NCI-H345 treated with DMSO at 0.1 percent for 48 hours (cell line): ENCODE measurements around the gene GRAP.
"Not testable (repeated sequence)": the region's sequence is repeated elsewhere in the genome, so short reads cannot be mapped to it uniquely, and the experiment has no call there.

Experiments used
- DNase-seq: peaks from one replicate; lab custom pipeline; 2025; ENCODE audit not compliant: unreplicated experiment; lab: John Stamatoyannopoulos, UW

Gene GRAP

GRCh38 chr17:19043032-19043431 is 3.7 kb downstream of the GRAP start:
- DNase-seq: not testable (repeated sequence)

GRCh38 chr17:19042369-19042768 is 4.4 kb downstream of the GRAP start:
- not testable (repeated sequence) for DNase-seq

GRCh38 chr17:19041871-19042270 is 4.9 kb downstream of the GRAP start:
- DNase-seq: not testable (repeated sequence)

GRCh38 chr17:19040350-19040749 is 6.4 kb downstream of the GRAP start:
- not testable (repeated sequence) for DNase-seq

DNA sequence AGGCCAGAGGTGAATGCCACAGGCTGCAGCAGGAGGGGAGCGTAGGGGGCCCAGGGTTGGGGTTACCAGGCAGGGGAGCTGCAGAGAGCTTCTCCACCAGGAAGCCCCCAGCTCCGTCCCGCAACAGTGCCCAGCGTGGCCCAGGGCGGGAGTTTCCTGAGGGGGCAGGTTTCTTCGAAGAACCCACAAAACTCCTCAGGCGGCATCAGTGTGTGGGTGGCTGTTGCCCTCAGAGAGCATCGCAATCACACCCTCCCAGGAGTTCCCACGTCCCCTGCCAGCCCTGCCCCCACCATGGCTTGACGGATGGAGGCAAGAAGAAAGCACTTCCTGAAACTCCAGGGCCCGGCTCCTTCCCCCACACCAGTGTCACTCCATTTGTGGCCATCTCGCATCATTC is 8.0 kb downstream of the GRAP start:
- not testable (repeated sequence) for DNase-seq

DNA sequence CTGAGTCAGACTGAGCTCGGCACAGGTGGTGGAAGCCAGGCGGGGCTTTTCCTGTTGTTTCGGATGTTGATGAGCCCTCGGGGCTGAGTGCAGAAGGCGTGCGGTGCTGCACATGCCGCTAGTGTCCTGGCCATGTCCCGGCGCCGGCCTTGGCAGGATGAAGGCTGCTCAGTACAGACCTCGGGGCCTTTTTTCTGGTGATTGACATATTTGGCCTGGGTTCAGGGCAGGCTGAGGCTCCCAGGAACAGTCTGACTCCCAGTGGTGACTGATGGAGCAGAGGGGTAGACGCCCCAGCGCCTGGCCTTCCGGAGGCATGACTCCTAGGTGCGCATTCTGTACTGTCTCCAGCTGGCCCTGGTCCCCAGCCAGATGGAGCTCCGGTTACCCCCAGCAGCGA is 8.8 kb downstream of the GRAP start:
- DNase-seq: not testable (repeated sequence)

- not testable (repeated sequence) for DNase-seq
Observed at GRCh38 chr17:19037547-19037946, 9.2 kb downstream of the GRAP start.

DNA sequence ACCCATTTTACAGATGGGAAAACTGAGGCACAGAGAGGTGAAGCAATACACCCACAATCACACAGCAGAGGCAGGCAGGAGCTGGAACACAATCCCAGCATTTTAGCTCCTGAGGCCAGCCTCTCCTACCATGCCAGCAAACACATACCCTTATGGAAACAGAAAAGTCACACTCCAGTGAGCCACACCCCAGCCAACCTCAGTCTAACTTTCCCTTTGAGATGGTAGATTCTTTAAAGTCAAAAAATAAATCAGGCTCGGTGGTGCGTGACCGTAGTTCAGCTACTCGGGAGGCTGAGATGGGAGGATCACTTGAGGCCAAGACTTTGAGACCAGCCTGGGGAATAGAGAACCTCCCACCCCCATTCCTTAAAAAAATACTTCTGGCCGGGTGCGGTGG is 10.6 kb downstream of the GRAP start:
- DNase-seq: not testable (repeated sequence)

DNA sequence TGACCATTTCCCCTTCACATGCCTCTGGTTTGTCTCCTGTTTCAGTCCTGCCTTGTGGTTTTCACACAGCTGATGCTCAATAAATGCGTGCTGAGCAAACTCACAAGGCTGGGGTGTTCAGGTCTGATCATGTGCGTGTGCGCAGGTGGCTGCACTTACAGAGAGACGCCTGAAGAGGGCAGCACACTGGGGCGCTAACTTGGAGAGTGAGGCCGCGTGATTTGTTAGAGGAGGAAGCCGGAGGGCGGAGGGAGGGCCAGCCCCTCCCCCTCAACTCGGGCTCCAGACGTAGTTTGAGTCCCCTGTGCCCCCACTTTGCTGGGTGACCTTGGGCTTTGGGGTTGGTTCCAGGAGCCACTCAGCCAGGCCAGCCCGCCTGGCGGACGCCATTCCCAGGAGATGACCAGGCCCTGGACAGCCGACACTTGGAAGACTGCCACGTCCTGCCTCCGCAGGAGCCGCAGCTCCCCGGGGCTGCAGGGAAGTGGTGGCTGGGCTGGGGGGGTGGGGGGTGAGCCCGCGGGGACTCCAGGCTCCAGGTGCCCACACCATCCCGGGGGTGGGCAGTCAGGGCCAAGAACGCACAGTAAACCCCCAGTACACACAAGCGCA is 14.3 kb downstream of the GRAP start:
- not testable (repeated sequence) for DNase-seq

GRCh38 chr17:19031729-19032128 is 15.0 kb downstream of the GRAP start:
- DNase-seq: not testable (repeated sequence)

DNA sequence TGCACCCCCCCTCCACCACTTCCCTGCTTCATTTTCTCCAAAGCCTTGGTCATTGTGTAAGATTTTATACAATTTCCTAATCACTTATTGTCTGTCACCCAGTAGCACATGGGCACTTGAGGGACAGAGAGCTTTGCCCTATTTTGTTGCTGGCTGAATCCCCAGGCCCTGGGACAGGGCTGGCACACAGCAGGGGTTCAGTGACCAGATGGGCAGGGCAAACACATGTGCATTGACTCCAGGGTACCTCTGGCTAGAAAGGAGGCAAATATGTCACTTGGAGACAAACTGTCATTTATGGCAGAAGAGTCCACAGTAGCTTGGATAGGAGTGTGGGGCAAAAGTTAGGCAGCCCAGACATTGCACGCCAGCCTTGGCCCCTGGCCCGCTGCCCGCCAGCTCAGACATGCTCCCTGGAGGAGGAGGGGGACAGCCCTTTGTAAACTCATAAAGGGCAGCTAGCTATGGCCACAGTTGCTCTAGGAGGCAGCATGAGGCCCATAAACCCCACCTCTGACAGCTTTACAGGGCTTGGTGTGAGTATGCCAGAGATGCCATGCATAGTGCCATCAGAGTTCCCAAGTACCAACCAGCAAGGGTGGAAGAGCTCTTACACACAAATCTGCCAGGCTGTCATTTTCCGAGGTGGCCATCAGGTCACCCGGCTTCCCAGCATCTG is 15.8 kb downstream of the GRAP start:
- DNase-seq: not testable (repeated sequence)

DNA sequence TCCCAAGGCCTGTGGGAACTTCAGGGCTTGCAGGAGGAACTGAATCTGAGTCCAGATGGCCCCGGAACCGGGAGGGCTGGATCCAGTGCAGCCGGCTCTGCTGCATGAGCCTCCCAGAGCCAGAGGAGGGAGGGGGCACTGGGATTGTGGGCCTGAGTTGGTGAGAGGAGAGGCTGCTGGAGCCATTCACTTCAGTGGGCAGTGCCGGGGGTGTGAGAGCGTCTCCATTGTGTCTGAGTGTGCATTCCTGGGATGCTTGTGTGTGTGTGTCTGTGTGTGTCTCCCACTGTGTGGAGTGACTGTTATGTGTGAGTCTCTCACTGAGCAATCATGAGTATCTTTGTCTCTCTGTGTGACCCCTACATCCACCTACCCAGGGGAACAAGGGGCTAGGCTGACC is 17.0 kb downstream of the GRAP start:
- DNase-seq: not testable (repeated sequence)

DNA sequence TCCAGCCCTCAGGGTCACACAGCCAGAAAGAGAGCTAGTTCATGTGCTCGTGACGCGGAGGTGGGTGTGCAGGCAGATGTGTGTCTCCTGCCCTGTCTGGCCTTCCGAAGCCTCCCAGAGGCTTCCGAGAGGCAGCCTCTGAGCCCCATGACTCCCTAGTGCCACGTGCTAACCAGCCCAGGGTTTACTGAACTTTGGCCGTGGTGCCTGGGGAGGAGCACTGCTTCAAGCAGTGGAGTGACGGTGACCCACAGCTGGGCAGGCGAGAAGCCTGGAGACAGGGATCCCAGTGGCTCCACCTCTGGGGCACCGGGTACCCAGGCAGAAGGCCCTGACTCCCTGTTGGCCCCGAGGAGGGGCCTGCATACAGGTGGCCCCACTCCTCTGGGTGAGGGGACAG is 18.1 kb downstream of the GRAP start:
- not testable (repeated sequence) for DNase-seq

DNA sequence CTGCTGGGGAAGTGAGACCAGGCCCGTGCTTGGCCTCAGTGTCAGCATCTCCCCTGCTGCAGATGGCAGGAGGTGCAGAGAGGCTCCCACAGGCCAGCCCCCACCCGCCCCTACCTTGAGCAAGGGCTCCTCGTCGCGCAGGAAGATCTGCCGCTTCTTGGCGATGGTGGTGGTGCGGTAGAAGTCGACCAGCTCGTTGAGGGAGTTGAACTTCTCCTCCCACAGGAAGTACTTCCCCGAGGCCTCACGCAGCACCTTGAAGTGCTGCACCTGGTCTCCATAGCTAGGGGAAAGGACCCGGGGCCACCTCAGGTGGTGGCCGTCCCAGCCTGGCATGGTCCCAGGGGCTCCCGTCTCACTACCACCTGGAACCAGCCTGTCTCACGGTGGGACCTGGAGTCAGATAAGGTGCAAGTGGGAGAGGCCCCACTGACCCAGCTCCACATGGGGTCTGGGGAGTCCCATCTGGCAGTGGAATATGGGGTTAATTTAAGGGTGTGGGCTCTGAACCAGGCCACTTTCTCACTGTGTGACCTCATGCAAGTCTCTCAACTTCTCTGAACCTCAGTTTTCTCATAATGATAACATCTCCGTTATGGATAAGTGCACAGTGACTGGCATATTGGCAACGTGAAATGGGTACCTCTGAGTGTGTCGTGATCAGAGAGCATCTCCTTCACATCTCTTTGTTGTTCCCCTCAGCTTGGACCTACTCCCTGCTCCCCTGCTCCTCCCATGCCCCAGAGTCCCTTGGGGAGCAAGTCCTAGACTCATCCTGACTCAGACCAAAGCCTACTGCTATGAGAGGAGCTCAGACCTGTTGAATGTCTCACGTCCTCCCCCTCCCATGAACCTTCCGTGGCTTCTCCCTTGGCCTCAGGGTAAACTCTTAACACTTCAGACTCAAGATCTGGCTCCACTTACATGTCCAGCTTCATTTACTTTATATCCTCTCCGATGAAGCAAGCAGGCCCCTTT is 22.4 kb downstream of the GRAP start:
- no peak for DNase-seq

GRCh38 chr17:19023209-19023999 is 23.4 kb downstream of the GRAP start:
- no peak for DNase-seq

- DNase-seq: no peak
Observed at GRCh38 chr17:19022747-19023146, 24.0 kb downstream of the GRAP start.

DNA sequence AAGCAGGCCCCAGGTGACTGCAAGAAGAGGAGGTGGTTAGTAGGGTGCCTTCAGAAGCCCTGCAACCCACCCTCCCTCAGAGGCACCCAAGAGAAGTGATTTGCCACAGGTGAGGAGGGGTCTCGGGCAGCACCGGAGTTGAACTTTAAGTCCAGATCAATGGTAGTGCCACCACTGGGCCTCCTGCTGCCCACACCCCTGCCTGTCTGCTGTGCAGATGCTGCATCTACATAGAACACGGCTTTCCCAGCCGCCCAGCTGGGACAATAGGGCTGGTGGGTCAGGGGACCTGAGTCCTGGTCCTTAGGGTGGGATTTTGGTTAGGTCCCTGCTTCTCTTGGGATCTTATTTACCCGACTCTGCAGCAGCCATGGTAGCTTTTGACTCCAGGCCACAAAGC is 24.6 kb downstream of the GRAP start:
- DNase-seq: no peak

GRCh38 chr17:19021622-19022083 is 25.1 kb downstream of the GRAP start:
- DNase-seq: no peak

DNA sequence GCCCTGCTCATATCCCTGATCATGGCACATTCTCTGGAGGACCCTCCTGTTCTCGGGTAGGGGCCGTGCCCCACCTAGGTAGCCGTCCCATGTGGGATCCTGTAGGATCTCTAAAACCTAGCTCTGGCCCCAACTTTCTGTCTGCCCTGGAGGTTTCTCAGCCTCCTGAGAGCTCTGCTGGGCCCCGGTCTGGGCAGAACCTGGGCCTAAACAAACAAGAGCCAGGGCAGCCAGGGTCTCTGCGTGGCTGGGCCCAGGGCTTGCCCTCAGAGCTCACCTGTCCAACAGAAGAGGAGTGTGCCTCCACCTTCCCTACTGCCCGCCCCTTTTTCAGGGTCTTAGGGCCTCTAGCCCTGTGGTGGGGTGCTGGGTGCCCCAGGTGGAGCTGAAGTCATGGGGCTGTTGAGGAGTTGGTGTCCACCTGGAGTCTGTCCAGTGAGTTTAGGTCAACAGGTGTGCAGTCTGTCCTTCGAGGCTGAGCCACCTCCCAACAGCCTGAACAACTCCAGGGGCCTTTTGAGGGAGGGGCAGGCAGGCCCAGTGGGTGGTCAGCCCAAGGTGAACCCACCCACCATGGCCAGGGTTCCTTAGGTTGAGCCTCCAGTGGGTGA is 25.6 kb downstream of the GRAP start:
- not testable (repeated sequence) for DNase-seq

GRCh38 chr17:19020016-19020415 is 26.7 kb downstream of the GRAP start:
- DNase-seq: no peak
